Pulmonary artery endothelial cell (primary cell): ENCODE results near the gene WDR26. TPM values are rescaled to one million over a fixed set of nuclear protein-coding genes. Genes with fewer than 3 reads are reported as not detected.
A peak's percentile ranks its signal among the peaks of the same experiment; 100 is the strongest.
"Not testable (repeated sequence)": the region's sequence is repeated elsewhere in the genome, so short reads cannot be mapped to it uniquely, and the experiment has no call there.

ENCODE experiments used
- DNase-seq: peaks from one replicate; pipeline ENCODE4 v3.0.0-alpha.2; 2011; ENCODE audit warnings: low read depth, low spot score
- total RNA-seq: library from RNA; depleted of rRNA; stranded (reverse); fragments of >200 nt; gene quantifications from 2 replicates; pipeline ENCODE4 v1.2.3, GENCODE V29; 2014

WDR26 gene
- total RNA-seq, 1 donor from 2014 or later, result 59.7 TPM

DNA sequence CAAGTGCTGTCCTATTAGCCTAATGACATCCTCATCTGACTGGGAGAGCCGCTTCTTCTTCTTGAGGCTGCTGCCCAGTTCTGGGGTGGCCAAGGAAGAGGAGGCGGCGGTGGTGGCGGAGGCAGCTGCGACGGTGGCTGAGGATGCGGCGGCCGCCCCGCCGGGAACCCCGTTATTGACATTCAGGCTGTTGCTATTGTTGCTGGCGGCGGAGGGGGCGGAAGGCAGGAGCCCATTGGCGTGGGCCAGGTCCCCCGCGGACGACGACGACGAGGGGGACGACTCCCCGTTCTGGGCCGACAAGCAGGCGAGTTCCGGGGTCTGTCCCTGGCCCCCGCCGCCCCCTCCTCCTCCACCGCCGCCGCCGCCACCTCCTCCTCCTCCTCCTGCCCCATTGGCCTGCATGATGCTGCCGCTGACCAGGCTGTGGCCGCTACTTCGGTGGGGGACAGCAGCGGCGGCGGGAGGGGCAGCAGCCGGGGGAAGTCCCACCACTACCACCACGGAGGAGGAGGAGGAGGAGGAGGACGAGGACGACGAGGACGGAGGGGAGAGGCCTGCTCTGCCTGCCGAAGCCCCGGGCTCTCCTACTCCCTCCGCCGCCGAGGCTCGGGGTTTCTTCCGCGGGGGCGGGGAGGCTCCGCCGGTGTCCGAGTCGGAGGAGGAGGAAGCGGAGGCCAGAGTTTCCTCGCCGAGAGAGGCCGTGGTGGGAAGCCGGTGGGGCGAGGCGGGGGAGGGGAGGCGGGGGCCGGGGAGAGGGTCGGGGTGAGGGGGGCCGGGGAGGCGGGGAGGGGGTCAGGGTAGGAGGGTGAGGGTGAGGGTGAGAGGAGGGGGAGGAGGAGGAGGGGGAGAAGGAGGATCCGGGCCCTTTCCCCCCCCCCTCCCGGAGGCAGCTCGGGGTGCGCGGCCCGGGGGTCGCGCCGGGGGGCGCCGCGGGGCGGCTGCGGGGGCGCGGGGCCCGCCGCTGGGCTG, 610 bp downstream of the WDR26 start:
- no peak for DNase-seq

DNA sequence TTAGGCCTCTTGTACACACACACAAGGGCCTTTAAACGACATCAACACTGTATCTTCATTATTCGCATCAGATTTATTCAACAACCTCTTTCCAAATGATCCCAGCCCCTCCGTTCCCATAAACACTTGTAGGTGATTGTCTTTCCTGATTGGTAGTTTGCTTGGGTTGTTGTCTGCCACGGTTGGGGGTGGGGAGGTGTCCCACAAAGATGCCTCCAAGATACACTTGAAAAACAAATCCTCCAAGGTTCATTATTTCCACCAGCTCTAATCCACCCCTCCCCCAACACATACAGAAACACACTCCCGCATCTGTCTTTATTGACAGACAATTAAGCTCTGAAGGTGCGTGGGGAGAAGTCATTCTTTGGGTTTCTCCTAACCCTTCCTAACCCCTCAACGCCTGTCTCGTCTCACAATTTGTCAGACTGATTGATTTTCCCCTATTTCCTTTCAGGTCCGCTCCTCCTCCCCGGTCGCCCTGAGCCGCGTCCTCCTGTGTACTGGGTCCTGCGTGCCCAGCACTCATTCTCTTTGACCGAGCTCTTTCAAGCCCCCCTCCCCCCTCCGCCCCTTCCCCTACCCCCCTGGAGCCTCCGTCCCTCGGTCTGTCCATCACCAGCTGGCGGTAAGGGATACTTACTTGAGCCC, 1.4 kb downstream of the WDR26 start:
- no peak for DNase-seq

DNA sequence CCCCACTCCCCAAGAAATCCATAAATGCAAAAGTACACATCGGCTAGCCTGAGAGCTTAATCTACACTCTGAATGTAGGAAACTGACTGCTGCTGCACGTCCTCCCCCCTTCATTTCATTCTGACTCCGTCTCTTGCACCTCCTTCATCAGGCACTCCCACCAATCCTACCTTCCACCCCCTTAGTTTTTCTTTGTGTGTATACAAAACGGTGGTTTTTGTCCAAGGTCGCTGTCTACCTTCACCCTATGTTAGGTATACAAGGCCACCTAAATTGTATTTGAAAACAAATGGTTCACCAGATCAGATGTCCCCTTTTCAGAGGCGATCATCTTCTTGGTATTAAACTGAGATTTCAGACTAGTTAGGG, 1.9 kb downstream of the WDR26 start:
- no peak for DNase-seq

DNA sequence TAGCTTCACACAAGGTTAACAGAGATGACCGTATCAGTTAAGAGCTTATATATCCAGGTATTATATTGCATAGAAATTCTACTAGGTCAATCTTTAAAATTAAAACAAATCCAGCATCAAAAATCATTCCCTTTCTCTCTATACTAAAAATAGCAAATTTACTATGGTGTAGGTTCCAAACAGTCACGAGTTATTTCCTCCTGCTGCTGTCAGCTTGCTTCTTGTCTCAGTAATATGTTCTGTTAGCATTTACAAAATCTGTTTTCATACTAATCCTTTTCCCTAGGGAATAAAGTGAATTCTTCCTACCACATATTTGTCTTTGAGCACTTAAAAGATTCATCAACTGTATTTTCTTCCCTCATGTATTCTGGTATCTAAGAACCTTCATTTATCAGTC, 2.5 kb downstream of the WDR26 start:
- DNase-seq, result no peak

DNA sequence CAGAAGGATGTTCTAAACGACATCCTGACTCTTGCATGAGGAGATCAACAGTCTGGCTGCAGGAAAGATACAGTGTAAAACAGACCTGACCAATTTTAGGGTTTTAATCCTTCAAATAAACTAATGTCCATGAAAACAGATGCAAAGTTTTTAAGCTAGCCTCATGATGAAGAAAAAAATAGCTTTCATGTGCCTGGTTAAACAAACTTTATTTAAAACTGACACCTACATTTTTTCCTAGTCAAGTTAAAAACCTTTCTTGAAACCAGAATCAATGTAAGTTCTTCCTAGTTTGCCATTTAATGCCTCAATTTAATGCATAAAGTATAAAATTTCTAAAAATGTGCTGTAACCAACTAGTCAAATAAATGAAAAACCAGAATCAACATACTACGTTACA, 2.9 kb downstream of the WDR26 start:
- DNase-seq, result no peak

DNA sequence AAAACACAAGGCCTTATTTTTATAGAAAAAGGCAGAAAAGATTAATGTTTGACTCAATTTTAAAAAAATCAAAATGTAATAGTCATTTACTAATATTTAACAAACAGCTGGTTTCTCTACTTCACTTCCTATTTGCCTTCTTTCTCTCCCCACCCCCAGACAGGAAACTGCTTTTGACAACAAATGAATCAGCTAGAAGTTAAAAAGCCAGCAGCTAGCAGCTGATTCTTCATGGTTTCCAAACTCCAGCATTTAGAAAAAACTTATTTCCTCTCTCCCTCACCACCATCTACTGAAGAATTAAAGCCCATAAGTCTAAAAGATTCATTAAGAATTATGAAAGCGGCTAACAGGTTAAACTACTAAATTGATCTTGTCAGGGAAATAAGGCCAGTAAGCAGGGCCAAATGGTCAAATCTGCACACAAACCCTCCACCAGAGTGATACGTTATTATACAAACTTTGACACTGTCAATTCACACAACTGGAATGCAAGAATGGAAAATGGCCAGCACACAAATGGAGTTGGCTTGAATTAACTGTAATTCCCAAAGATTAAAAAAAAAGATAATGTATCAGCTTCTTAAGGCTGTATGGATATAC, 4.0 kb downstream of the WDR26 start:
- DNase-seq, result peak; percentile 40

DNA sequence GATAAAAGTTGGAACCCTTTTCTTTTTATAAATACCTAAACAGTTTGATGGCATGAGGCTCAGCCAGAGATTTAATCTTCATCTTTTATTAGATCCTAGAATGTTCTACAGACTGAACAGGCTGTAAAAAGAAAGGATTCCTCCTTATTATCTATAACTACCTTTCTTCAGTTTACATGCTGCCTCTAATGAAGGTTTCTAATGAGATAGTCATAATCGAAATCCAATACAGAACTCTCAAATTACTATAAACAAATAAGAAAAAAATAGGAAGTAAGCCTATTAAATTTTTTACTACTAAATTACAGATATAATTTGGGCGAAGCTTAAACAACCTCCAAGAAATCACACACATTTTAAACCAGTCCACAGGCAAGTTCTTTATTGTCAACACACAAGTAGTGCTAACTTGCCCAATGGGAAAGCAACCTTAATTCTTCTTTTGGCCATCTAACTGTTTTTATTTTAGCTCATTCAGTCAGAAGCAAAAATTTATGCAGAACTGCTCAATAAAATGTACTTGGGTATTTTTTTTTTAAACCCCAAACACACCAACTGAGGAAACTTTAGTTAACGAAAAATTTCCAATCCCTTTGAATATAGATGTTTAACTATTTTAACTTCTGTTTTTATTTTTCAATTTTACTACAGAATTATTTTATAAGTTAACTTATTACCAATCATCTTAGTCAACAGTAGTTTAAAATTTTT, 4.8 kb downstream of the WDR26 start:
- DNase-seq, result no peak

DNA sequence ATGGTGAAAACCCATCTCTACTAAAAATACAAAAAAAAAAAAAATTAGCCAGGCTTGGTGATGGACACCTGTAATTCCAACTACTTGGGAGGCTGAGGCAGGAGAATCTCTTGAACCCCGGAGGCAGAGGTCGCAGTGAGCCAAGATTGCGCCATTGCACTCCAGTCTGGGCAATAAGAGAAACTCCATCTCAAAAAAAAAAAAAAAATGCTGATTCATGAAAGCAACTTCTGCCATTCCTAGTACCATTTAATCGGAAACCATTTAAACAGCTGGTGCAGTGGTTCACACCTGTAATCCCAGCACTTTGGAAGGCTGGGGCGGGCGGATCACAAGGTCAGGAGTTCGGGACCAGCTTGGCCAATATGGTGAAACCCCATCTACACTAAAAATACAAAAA, 5.9 kb downstream of the WDR26 start:
- not testable (repeated sequence) for DNase-seq

DNA sequence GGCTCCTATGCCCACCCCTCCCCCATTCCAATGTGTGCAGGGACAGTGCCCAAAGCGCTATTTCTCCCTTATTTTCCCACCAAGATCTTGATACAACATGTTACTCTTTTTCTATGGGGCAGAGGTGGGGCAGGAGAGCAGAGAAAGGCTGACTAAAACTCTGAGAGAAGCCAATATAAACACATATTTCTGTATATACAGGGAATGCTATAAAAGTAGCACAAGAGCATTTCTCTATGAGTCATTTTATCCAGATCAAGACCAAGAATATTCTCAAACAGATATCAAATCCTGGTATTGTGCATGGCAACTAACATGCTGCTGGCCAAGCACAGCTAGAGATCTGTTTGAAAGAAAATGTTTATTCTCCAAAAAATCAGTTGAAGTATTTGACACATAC, 7.3 kb downstream of the WDR26 start:
- DNase-seq, result peak; percentile 52

DNA sequence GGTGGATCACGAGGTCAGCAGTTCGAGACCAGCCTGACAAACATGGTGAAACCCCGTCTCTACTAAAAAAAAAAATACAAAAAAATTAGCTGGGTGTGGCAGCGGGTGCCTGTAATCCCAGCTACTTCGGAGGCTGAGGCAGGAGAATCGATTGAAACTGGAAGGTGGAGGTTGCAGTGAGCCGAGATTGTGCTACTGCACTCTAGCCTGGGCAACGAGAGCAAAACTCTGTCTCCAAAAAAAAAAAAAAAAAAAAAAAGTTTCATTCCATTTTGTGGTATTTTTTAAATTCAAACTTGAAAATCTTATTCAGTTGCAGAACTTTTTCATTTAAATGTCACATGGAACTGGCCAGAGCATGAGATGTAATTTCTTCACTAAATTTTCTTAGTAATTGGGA, 7.7 kb downstream of the WDR26 start:
- DNase-seq, result not testable (repeated sequence)

DNA sequence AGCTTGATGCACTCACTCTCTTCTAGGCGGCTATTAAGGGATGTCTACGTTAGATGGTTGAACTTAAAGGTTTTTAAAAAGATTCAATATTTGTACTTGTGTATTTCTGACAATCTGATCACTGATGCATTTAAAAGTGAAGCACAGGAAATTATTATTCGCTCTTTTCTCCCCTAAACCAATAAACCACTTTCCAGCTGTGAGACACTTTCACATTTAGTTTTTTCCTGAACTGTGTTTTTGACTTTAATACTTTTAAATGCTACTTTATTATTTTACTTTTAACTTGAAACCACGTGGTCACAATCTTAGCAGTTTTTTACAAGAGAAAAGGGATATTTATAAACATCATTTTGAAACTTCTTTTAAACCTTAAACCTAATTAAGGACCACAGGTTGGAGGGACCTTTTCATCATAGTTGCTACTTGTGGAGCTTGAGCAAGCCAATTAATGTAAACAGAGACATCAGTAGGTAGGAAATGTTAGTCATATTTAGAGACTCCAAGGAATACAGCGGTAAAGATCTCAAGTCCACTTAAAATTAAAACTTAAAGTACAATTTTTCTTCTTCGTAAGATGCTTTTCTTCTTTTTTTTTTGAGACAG, 9.2 kb downstream of the WDR26 start:
- DNase-seq, result no peak

DNA sequence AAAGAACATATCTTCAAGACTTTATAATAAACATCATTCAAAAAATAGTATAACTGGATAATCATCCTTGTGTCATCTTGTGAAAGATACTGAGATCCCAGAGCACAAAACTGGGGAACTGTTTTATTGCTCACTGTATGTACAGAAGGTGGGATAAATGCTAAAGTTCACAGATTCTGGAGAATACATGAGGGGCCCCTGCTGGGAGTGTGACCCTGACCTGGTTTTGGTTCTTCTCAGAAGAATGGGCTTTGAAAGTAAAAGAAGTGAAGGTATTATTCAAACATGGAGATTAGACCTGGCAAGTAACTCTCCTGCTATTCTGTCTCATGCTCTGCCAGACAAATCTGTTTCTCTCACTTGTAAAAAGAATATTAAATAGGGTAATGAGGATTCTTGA, 14.5 kb downstream of the WDR26 start:
- no peak for DNase-seq

DNA sequence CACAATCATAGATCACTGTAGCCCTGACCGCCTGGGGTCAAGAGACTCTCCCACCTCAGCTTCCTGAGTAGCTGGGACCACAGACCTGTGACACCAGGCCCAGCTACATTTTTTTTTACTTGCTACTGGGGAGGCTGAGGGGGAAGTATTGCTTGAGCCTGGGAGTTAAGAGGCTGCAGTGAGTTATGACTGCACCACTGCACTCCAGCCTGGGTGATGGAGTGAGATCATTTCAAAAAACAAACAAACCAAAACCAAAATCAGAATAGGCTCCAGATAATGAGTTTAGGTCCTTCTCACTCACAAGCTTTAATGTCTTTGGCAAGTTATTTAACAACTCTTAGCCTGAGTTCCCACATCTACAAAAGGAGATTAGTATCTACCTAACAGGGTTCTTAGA, 22.8 kb downstream of the WDR26 start:
- DNase-seq, result no peak

DNA sequence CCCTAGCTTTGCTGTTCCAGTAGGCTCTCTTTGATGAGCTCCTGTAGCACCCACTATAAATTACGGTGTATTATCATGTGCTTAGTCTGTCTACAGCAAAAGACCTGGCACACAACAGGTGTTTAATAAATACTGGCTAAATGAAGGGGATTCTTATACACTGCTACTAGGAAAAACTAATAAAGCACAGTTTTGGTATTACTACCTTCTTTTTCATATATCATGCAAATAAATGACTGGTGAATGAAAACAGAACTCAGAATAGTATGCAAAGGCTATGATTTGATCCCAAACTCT, 26.4 kb downstream of the WDR26 start:
- DNase-seq, result no peak

DNA sequence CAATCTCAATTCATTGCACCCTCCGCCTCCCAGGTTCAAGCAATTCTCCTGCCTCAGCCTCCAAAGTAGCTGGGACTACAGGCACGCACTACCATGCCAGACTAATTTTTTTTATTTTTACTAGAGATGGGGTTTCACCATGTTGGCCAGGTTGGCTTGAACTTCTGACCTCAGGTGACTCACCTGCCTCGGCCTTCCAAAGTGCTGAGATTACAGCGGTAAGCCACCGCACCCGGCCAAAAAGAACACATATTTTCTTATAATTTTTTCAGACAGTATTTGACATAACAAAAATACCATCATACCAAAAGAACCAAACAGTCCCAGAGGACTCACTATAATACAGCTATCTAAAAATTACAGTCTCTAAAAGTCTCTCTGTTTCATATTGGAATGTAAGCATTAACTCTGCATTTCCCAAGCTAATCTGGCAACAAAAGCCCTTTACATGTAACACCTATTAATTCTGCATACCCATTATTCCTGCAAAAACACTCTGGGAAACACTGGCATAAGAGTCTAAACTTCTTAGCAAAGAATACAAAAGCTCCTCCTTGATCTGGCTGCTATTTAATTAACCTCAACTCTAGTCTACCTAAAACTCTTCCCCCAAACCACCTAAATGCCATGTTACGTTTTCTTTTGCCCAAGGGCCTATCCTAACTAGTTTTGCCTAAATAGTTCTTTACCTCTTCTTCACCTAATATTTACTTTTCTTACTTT, 26.9 kb downstream of the WDR26 start:
- no peak for DNase-seq

DNA sequence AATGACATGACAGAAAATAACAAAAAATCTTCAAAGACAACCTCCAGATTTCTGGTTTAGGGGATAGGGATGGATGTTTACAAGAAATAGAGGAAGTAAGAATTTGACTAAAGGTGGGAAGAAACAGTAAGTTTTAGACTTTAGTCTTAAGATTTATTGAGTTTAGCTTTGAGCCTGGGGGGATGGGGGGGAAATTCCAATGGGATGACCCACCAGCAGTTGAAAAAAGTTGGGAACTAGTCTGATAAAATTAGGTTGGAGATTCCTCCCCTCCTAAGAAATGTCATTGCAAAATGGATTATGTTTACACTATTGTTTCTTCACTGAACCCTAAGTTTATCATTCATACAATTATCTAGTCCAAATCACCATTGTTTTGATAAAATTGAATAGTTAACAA, 28.4 kb downstream of the WDR26 start:
- DNase-seq, result no peak

DNA sequence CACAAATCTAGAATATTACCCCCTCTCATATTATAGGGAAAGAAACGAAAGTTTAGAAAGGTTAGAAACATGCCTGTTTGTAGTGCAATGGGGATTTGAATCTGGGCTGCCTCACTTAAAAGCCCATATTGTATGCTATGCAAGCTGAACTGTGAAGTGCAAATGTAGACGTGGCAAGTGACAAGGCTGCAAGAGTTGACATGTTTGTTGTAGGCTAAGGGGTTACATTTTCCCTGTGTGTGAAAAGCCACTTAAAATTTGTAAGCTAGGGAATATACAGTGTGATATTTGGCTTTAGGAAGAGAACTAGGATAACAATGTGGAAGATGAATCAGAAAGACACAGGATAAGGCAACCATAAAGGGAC, 29.0 kb downstream of the WDR26 start:
- no peak for DNase-seq

DNA sequence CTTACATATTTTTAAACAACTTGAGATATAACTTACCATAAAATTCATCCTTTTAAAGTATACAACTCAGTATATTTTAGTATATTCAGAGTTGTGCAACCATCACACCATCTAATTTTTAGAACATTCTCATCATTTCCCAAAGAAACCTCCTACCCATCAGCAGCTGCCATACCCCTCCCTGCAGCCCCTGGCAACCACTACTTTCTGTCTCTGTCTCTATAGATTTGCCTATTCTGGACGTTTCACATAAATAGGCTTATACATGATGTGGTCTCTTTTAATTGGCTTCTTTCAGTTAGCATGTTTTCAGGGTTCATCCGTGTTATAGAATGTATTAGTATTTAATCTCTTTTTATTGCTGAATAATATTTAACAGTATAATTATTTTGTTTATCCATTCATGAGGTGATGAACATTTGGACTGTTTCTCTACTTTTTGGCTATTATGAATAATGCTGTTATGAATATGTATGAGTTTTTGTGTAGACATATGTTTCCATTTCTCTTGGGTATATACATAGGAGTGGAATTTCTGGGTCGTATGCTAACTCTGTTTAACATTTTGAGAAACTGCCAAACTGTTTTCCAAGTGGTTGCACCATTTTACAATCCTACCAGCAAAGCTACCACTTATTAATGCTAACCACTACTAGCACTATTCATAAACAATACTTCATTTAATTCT, 29.5 kb downstream of the WDR26 start:
- no peak for DNase-seq

DNA sequence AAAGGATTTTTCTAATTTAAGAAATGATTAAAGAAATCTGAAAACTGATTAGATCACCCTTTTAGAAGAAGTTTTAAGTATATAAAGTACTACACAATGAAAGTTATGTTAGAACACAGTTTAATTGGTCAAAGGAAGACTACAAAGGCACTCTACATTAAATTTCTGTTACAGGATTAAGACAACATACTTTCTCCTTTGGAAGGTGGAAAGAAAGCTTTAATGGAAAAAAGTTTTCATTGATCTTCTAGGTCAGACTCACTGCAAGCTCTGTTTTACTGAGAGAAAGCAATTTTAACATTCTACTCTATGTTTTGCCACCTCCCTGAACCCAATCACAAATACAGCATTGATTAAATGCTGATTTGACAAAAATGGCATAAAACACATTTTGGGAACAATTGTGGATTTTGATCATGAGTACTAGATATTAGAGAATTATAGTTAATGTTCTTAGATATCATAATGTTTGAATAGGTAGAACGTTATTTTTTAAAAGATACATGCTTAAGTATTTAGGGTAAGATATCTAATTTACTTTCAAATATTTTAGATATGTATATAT, 32.0 kb downstream of the WDR26 start:
- DNase-seq, result no peak

DNA sequence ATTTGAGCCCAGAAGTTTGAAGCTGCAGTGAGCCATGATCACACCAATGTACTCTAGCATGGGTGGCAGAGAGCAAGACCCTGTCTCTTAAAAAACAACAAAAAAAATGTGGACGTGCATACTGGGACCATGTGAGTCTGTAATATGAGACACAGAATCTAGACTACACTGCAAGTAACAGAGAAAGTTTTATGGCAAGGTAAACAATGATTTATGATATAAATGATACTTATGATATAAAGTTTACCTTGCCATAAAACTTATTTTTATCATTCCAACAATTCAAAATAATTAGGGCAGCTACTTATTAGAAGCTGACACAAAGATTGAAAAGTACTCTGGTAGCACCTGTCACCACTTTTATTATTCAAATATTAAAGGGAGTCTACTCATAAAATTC, 34.7 kb downstream of the WDR26 start:
- DNase-seq, result no peak
